Mesendoderm (in vitro differentiated cells): ENCODE measurements around the gene FCAR.
"Not testable (repeated sequence)": the region's sequence is repeated elsewhere in the genome, so short reads cannot be mapped to it uniquely, and the experiment has no call there.

ENCODE experiments used
- DNase-seq: peaks from one replicate; pipeline ENCODE4 v3.0.0; 2013
- H2AK5ac ChIP-seq: 2 replicates; pipeline ENCODE4 v1.6.1; 2013; ENCODE audit warnings: low read length, inconsistent platforms
- H2BK120ac ChIP-seq: 2 replicates; pipeline ENCODE4 v1.6.1; 2013; ENCODE audit warnings: low read depth, mild to moderate bottlenecking, low read length, moderate library complexity, mixed read lengths
- H2BK15ac ChIP-seq: replicated peaks from 2 replicates; pipeline ENCODE4 v1.6.1; 2013; ENCODE audit warnings: low read depth, mild to moderate bottlenecking, moderate library complexity
- H2BK5ac ChIP-seq: 2 replicates; pipeline ENCODE4 v1.6.1; 2013; ENCODE audit warnings: low read length, inconsistent platforms
- H3K18ac ChIP-seq: 2 replicates; pipeline ENCODE4 v1.6.1; 2013; ENCODE audit warnings: mild to moderate bottlenecking, low read length, mixed read lengths
- H3K23ac ChIP-seq: one replicate; pipeline ENCODE4 v1.6.1; 2013; ENCODE audit warnings: low read length
- H3K27ac ChIP-seq: 2 replicates; pipeline ENCODE4 v1.5.1; 2013; ENCODE audit warnings: low read depth, mild to moderate bottlenecking, inconsistent platforms, low read length, moderate library complexity
- H3K27me3 ChIP-seq: 2 replicates; pipeline ENCODE4 v1.6.1; 2013; ENCODE audit warnings: low read length, control low read depth, mild to moderate bottlenecking, inconsistent platforms; ENCODE audit not compliant: insufficient read depth, poor library complexity
- H3K36me3 ChIP-seq: 2 replicates; pipeline ENCODE4 v1.6.1; 2013; ENCODE audit warnings: low read length, inconsistent platforms; ENCODE audit not compliant: control insufficient read depth, insufficient read depth
- H3K4ac ChIP-seq: one replicate; pipeline ENCODE4 v1.6.1; 2013; ENCODE audit warnings: low read depth, mild to moderate bottlenecking, low read length, moderate library complexity
- H3K4me1 ChIP-seq: 2 replicates; pipeline ENCODE4 v1.6.1; 2013; ENCODE audit warnings: low read depth, low read length, inconsistent platforms; ENCODE audit not compliant: control insufficient read depth
- H3K4me2 ChIP-seq: 2 replicates; pipeline ENCODE4 v1.6.1; 2013; ENCODE audit warnings: low read length
- H3K4me3 ChIP-seq: 2 replicates; pipeline ENCODE4 v1.5.1; 2013; ENCODE audit warnings: mild to moderate bottlenecking, low read length
- H3K56ac ChIP-seq: one replicate; pipeline ENCODE4 v1.6.1; 2013; ENCODE audit warnings: low read length
- H3K79me1 ChIP-seq: 2 replicates; pipeline ENCODE4 v1.6.1; 2013; ENCODE audit warnings: low read length, inconsistent platforms
- H3K79me2 ChIP-seq: 2 replicates; pipeline ENCODE4 v1.6.1; 2013; ENCODE audit warnings: mild to moderate bottlenecking, low read length; ENCODE audit not compliant: control insufficient read depth, insufficient read depth
- H3K9ac ChIP-seq: 2 replicates; pipeline ENCODE4 v1.6.1; 2013; ENCODE audit warnings: low read length, inconsistent platforms
- H4K5ac ChIP-seq: one replicate; pipeline ENCODE4 v1.6.1; 2013; ENCODE audit warnings: low read length
- H4K8ac ChIP-seq: one replicate; pipeline ENCODE4 v1.6.1; 2013; ENCODE audit warnings: low read depth, mild to moderate bottlenecking, control low read depth, low read length, moderate library complexity
- WGBS: extraction: QIAGEN DNeasy Blood & Tissue Kit; methylation state at CpG from one replicate; pipeline ENCODE4 v1.1.7; 2013; ENCODE audit warnings: low lambda C conversion rate, missing lambda C conversion rate; ENCODE audit not compliant: insufficient coverage; ENCODE audit errors: extremely low coverage; 5-methylcytosine and 5-hydroxymethylcytosine counted together

The FCAR gene

GRCh38 chr19:54903303-54903702 lies 29.3 kb downstream of the FCAR start:
- Histone ChIP-seq H3K23ac (no peak overlapping the region), H3K9ac (no peak overlapping the region), H3K4me2 (no peak overlapping the region), H3K36me3 (no peaks in the 10 kb centered on the region), H3K4me3 (no peak overlapping the region), H3K27ac (no peak overlapping the region), H2BK5ac (no peak overlapping the region), H3K4ac (no peak overlapping the region), H4K8ac (no peak overlapping the region), H2AK5ac (no peak overlapping the region), H3K79me1 (no peaks in the 10 kb centered on the region), H2BK120ac (no peak overlapping the region), H3K18ac (no peak overlapping the region), H3K56ac (no peak overlapping the region), H3K27me3 (no peaks in the 10 kb centered on the region), H3K79me2 (no peaks in the 10 kb centered on the region), H3K4me1 (peaks cover 4% of the 10 kb centered on the region), H2BK15ac (no peak overlapping the region), H4K5ac (no peak overlapping the region)
- no peak for DNase-seq
- WGBS, result no CpG with 5 or more reads among the region's 6 CpGs

- H2BK120ac ChIP-seq, H3K4me1 ChIP-seq, H3K18ac ChIP-seq, H3K9ac ChIP-seq, H3K27me3 ChIP-seq, H2AK5ac ChIP-seq, H3K23ac ChIP-seq, H2BK15ac ChIP-seq, H4K5ac ChIP-seq, H2BK5ac ChIP-seq, H3K4ac ChIP-seq, H3K27ac ChIP-seq, H3K4me3 ChIP-seq, H3K79me1 ChIP-seq, H3K56ac ChIP-seq, H4K8ac ChIP-seq, H3K4me2 ChIP-seq, H3K36me3 ChIP-seq, DNase-seq, H3K79me2 ChIP-seq: not testable (repeated sequence)
- WGBS, result no CpG with 5 or more reads among the region's 4 CpGs
Observed at GRCh38 chr19:54904261-54904660, 30.2 kb downstream of the FCAR start.

GRCh38 chr19:54905421-54905802 lies 31.4 kb downstream of the FCAR start:
- Histone ChIP-seq H2BK5ac (no peak overlapping the region), H3K4ac (no peak overlapping the region), H3K27me3 (no peaks in the 10 kb centered on the region), H3K4me2 (no peak overlapping the region), H3K4me3 (no peak overlapping the region), H3K27ac (no peak overlapping the region), H4K5ac (no peak overlapping the region), H2AK5ac (no peak overlapping the region), H3K79me2 (no peaks in the 10 kb centered on the region), H3K9ac (no peak overlapping the region), H3K79me1 (no peaks in the 10 kb centered on the region), H3K18ac (peak overlapping the region; percentile 36), H3K36me3 (no peaks in the 10 kb centered on the region), H4K8ac (no peak overlapping the region), H3K56ac (no peak overlapping the region), H3K4me1 (peaks cover 4% of the 10 kb centered on the region), H3K23ac (no peak overlapping the region), H2BK120ac (no peak overlapping the region), H2BK15ac (no peak overlapping the region)
- WGBS, result no CpG with 5 or more reads among the region's 5 CpGs
- no peak for DNase-seq

- Histone ChIP-seq H2BK5ac (no peak within 1 kb of the TSS), H3K27ac (no peak within 1 kb of the TSS), H3K36me3 (no peaks in the 10 kb centered on the region), H2AK5ac (no peak within 1 kb of the TSS), H3K79me1 (no peaks in the 10 kb centered on the region), H3K4me3 (no peak within 1 kb of the TSS), H2BK120ac (no peak within 1 kb of the TSS), H4K8ac (no peak within 1 kb of the TSS), H3K23ac (peak within 1 kb of the TSS; percentile 68), H4K5ac (no peak within 1 kb of the TSS), H3K4ac (no peak within 1 kb of the TSS), H2BK15ac (no peak within 1 kb of the TSS), H3K18ac (peak within 1 kb of the TSS; percentile 36), H3K27me3 (no peaks in the 10 kb centered on the region), H3K79me2 (no peaks in the 10 kb centered on the region), H3K4me1 (peaks cover 4% of the 10 kb centered on the region), H3K56ac (peak within 1 kb of the TSS; percentile 60), H3K9ac (peak within 1 kb of the TSS; percentile 27), H3K4me2 (no peak within 1 kb of the TSS)
- DNase-seq, result no peak
- no CpG with 5 or more reads among the region's 22 CpGs for whole genome bisulfite sequencing
Observed at GRCh38 chr19:54905803-54906511, 31.9 kb downstream of the FCAR start, which contains the start of gene NCR1. TSS of gene NCR1 (plus strand) at chr19:54906148. CDS start at chr19:54906188, 40 bp downstream.

GRCh38 chr19:54906819-54907218 lies 32.8 kb downstream of the FCAR start:
- Histone ChIP-seq H3K4me1 (peaks cover 4% of the 10 kb centered on the region), H3K18ac (no peak overlapping the region), H3K9ac (no peak overlapping the region), H3K4me2 (no peak overlapping the region), H3K36me3 (no peaks in the 10 kb centered on the region), H2AK5ac (no peak overlapping the region), H3K4me3 (no peak overlapping the region), H2BK5ac (no peak overlapping the region), H3K27ac (no peak overlapping the region), H3K4ac (no peak overlapping the region), H2BK15ac (no peak overlapping the region), H3K79me2 (no peaks in the 10 kb centered on the region), H3K23ac (no peak overlapping the region), H3K27me3 (no peaks in the 10 kb centered on the region), H3K79me1 (no peaks in the 10 kb centered on the region), H4K8ac (no peak overlapping the region), H3K56ac (peak overlapping the region; percentile 60), H4K5ac (no peak overlapping the region), H2BK120ac (no peak overlapping the region)
- no CpG with 5 or more reads among the region's 7 CpGs for WGBS
- DNase-seq, result no peak

GRCh38 chr19:54907899-54908298 lies 33.9 kb downstream of the FCAR start:
- H3K23ac ChIP-seq, H3K4me2 ChIP-seq, H2BK120ac ChIP-seq, H3K27me3 ChIP-seq, H4K5ac ChIP-seq, H3K27ac ChIP-seq, H3K79me2 ChIP-seq, H2BK15ac ChIP-seq, H3K36me3 ChIP-seq, H2AK5ac ChIP-seq, DNase-seq, H2BK5ac ChIP-seq, H3K79me1 ChIP-seq, H3K56ac ChIP-seq, H3K4me1 ChIP-seq, H4K8ac ChIP-seq, H3K9ac ChIP-seq, H3K4me3 ChIP-seq, H3K18ac ChIP-seq, H3K4ac ChIP-seq: not testable (repeated sequence)
- no CpG with 5 or more reads among the region's 5 CpGs for WGBS
